ENCODE results near the gene MRTFB.

DNA sequence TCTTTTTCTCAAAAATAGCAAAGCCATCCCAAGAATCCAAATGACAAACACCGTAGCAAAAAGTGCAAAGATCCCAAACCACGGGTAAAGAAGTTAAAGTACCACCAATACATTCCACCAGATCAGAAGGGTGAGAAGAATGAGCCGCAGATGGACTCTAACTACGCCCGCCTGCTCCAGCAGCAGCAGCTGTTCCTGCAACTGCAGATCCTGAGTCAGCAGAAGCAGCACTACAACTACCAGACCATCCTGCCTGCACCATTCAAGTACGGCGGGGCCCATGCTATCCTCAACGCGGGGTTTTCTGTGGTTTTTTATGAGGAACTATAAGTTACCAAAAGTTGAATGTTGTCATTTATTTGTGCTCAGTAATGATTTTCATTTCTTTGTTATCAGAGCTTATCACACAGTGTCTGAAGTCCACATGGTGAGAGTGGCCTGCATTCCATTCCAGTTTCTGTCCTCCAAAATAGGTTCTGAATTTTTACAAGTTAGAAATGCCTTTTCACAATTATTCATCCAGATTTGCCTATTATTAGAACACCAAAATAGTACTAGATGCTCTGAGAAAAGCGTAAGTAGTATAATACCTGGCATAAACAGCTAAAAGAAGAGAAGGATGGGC, 169.2 kb downstream of the MRTFB start:
- TF ChIP-seq, protein P1, sequence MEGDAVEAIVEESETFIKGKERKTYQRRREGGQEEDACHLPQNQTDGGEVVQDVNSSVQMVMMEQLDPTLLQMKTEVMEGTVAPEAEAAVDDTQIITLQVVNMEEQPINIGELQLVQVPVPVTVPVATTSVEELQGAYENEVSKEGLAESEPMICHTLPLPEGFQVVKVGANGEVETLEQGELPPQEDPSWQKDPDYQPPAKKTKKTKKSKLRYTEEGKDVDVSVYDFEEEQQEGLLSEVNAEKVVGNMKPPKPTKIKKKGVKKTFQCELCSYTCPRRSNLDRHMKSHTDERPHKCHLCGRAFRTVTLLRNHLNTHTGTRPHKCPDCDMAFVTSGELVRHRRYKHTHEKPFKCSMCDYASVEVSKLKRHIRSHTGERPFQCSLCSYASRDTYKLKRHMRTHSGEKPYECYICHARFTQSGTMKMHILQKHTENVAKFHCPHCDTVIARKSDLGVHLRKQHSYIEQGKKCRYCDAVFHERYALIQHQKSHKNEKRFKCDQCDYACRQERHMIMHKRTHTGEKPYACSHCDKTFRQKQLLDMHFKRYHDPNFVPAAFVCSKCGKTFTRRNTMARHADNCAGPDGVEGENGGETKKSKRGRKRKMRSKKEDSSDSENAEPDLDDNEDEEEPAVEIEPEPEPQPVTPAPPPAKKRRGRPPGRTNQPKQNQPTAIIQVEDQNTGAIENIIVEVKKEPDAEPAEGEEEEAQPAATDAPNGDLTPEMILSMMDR (IDR thresholded peaks at IDR 0.05): no peak
- no peak for TF ChIP-seq POLR2AphosphoS5 (IDR thresholded peaks at IDR 0.05)

Data from suprapubic skin (tissue), 3 donors.